Measurements from ENCODE around the gene SLC39A13.

The SLC39A13 gene

DNA sequence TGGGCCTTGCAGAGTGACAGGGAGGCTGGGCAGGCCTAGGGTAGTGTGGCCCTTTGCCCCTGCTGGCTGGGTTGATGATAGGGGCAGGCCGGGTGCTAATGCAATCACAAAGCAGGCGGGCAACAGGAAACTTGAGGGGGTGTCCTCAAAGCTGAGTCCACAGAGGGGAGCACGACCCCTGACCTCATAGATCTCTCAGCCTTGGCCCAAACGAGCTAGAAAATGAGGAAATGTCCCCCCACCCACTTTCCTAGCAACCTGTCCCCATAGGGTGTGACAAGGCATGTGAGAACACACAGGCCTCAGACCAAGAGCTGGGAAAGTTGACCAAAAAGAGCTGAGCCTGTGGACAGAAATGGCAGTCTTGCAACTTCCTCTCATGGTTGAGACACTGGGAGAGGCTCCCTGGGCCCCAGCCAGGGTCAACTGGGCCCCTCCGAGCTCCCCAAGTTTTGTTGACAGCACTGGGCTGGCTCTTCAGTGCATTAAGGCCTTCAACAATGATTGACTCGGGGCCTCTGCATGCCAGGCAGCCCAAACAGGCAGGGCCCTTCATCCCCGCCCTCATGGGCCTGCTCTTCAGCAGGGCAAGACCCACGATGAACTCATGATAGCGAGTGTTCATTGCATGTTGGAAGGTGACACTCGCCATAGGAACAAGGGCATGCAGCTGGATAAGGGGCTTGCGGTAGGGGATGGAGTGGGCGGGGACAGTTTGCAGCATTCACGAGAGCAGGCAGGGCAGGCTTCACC is 20.3 kb upstream of the SLC39A13 start:
- no peak for DNase-seq

DNA sequence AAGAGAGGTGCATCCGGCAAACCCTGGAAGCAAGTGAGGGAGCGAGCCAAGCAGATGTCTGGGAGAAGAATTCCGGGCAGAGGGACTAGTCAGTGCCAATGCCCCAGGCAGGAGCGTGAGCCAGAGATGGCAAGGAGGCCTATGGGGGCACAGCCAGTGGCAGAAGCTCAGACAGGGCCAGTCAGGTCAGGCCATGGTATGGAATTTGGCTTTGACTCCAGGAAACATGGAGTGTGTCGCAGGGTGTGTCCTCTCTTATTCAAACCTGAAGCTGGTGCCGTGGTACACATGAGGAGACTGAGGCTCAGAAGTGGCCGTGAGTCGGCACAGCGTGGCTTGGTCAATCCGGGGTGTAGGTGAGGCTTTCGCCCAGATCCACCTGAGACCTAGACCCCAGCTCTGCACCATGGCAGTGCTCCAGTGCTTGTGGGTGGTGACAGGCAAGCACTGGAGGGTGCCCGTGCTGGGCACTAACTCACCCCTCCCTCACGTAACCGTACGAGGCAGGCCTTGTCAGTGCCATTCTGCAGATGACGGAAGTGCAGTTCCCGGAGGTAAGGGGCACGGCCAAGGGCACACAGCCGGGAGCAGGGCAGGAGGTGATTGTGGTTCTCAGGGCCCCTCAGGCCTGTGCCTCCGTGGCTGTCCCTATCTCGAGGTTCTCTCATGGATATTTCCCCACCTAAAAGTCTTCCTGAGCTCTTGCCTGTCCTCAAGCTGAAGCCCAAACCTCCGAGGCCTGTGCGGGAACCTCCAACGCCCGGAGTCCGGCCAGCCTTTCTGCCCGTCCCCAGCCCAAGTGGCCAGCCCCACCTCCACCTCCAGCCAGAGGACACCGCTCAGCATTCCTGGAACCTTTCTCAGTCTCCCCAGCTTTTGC is 19.5 kb upstream of the SLC39A13 start:
- no peak for DNase-seq

DNA sequence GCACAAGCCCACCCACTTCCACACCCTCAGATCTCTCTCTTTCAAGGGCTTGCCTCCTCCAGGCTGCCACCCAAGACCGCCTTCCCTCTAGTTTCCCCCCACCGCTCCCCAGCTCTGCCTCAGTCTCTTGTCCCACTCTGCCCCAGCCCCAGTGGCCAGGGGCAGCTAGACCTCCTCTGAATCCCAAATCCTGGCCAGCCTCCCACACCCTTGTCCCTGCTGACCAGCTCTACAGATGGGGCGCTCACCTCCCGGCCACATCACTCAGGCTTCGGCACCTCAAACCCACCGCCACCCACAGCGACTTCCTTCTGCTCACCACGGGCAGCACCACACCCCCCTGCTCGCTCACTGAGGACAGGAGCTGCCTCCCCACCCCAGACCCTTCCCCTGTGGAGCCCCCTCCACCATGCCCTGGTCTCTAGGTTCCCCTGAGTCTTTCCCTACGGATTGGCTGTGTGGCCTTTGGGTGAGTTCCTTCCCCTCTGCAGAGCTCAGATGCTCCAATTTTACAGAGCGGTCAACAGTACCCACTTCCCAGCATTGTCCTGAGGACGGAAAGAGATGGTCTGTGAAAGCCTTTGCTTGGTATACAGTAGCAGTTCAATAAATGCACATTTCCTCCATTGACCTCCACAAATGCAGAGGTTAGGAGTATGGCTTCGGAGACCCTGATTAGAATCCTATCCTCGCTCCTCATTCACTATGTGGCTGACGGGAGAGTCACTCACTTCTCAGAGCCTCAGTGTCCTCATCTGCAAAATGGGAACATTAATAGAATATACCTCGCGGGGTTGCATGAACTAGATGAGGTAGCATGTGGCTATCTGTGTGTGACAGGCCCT is 18.6 kb upstream of the SLC39A13 start:
- DNase-seq, result no peak

DNA sequence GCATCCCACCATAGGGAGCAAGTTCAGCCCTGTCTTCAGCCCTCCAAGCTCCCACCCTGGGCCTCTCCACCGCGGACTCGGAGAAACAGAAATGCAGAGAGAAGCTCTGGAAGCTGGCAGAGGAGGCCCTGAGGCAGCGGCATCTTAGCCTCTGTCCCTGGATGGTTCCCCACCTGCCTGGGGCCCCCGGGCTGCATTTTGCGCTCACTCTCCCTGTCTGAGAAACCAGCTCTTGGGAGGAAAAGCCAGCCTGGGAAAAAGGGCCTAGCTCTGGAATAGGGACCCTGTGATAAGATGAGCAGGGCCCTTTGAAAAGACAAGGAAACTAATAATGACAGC is 18.0 kb upstream of the SLC39A13 start:
- DNase-seq, result no peak

DNA sequence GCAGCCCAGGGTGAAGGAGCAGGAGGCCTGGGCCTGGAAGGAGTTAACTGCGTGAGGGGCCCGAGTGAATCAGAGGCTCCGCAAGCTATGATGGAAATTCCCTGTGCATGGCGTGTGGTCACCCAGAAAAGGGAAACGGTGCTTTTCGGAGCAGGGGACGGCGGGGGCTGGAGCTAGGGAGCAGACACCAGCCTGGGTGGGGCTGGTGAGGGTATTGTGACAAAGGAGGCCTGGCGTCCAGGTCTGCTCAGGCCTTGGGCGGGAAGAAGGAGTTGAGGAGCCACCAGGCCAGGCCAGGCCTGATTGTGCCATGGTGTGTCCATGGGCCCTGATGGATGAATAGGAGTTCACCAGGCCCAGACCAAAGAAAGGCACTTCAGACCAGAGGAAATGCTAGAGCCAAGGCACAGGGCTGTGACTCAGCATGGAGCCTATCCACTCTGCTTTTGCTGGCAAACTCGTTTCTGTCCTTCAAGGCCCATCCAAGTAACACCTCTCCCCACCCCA is 17.3 kb upstream of the SLC39A13 start:
- no peak for DNase-seq

DNA sequence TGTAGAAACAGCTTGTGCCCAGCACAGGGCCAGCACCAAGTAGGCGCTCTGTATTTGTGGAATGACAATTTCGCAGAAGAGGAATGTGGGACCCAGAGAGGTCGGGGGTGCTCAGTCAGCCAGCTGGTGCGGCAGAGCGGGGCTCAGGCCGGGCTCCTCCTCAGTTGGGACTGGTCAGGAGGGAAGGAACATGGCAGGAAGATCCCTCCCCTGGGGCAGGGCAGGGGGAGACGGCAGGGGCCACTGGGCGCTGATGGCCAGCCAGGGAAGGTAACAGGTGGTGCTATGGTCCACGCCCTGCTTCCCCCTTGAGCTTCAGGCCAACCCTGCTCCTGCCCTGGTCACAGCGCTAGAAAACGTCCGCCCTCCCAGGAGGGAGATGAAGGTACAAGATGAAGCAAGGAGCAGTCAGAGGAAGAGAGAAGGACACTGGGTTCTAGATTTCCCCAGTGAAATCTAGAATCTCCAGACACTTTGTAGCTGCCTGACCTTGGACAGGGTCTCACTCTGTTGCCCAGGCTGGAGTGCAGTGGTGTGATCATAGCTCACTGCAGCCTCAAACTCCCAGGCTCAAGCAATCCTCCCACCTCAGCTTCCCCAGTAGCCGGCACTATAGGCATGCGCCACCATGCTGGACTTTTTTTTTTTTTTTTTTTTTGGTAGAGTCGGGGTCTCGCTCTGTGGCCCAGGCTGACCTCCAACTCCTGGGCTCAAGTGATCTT is 16.5 kb upstream of the SLC39A13 start:
- DNase-seq, result no peak

DNA sequence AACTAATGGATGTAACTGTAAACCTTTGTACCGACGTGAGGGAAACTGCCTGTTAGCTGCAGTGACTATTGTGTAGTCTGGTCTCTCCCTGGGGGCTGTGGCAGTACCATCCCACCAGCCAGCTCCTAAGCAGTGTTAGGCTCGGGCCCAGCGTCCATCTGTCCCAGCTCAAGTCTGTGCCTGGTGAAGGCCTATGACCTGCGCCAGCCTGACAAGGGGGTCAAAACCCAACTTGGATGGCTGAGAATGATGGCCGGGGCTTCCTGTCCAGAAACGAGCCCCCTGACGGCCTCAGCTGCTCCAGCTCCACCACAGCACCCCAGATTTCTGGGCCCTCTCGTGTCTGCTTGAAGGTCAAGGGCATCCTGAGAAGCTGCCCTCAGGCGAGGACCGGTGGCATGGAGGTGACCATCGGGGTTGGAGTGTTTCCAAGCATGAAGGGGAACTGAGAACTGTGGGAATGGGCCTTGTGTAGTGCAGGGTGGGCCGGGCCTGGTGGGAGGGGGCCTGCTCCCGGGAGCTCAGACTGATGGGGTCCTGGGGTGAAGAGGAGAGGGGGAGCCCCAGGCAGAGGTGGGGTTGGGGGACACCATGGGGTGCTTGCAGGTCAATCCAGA is 15.7 kb upstream of the SLC39A13 start:
- DNase-seq, result no peak

DNA sequence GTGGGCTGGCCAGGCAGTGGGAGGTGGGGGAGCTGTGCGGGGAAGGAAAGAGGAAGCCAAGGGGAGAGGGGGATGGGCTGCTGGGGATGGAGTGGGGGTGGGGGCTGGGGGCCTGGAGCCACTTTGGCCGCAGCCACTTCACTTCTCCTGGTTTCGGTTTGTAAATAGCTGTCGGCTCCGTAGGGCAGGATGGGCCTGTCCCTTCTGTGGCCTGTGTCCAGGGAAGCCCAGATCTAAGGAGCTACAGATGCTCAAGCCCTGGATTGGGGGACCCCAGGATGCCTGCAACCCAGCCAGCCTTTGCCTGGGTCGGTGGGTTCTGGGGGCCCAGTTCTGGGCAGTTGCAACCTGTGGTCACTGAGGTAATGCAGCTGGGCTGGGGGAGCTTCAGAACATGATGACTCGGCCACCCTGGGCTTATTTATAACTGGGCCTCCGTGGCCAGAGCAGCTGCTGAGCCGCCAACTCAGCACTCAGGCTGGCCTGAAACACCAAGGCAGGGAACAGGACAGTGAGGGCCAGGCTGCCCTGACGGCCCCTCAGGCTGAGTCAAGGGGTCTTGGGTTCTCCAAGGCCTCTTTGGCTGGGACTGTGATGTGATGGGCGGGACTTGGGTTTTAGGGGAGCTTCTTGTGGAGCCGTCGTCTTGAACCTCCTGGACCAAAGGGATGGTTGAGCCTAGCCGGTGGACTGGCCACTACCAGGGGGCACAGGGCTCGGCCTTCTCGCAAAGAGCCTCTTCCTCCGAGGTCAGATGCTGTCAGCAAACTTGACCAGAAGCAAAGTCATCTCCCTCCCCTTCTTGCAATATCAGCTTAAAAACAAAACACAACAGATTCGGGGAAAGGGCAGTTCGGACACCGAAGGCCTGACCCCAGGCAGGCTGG is 15.0 kb upstream of the SLC39A13 start:
- DNase-seq, result peak; percentile 20

DNA sequence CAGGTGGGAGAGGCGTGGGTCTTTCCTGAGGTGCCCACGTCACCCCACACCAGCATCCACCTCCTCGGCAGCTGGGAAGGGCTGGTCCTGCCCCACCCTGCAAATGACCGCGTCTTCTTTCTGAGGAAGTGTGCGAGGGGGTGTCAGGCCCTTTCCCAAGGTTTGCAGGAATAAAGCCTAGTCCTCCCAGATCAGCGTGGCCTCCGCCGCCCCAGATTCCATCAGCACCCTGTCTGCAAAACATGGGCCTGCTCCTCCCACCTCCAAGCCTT is 14.4 kb upstream of the SLC39A13 start:
- no peak for DNase-seq

DNA sequence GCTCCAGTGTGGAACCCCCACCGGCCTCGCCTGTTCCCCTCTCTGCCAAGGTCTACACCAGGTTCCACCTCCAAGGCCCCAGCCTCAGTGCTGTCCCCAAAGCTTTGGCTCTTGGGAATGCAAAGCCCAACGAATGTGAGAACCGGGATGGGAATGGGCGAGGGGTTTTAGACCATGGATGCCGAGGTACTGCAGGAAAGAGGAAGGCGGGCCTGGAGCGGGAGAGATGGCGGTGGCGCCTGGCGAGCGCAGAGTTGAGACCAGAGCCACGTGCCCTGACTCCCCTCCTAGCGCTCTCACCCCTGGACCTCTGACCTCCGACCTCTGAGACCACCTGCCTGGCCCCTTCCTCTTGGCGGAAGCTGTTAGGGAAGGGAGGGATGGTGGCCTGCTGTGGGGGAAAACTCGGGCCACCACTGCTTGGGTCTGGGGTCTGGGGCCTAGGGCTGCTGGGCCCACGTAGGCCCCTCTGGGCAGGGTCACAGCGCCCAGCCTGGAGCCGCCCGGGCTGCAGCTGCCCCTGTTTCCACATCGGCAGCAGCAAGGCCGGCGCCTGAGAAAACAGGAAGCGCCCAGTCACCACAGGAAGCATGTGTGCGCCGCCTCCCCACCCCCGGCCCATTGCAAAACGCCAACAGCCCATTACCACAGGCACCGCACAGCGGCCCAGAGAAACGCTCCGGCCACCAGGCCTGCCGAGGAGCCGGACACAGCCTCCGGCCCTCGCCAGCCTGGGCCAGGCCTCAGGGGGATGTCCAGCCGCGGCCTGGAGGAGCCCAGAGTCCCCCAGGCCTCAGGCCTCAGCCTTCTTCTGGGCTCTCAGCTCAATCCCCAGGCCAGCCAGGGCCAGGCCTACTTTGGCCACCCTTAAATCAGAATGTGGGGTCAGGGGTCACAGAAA is 13.8 kb upstream of the SLC39A13 start:
- no peak for DNase-seq

DNA sequence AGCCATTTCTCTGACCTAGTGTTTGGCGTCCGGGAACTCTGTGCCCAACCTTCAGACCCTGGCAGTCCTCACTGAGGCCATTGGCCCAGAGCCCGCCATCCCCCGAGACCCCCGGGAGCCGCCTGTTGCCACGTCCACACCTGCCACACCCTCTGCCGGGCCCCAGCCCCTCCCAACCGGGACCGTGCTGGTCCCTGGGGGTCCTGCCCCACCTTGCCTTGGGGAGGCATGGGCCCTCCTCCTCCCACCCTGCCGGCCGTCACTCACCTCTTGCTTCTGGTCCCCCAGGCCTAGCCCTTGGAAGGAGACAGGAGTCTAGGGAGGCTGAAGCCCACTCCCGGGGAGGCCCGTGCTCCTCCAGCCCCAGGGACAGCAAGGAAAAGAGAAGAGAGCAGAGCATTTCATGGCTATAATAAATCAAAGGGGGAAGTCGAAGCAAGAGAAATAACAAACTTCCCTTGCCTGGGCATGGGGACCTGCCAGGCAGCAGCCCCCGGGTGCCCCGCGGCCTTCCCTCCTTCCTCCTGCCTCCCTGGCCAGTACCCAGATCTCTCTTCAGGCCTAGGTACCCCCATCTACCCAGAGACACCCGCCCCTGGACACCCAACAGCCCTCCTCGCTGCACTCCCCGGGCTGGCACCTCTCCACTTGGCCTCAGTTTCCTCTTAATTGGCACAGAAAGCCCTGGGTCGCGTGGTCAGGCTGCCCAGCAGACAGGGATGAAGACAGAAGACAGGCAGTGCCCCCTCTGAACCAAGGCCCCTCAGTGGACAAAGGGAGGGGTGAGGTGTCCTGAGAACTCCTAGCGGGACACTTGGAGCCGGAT is 13.0 kb upstream of the SLC39A13 start:
- no peak for DNase-seq

DNA sequence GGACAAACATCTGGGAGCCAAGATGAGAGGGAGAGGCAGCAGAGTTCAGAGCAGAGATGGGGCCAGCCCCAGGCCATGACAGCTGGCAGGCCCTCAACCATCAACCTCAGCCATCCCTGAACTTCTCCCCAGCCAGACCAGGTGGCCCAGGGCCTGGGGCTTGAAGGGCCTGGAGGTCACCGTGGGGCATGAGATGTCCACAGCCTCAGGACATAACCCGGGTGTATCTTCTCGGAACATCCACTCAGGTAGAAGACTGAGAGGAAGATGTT is 12.4 kb upstream of the SLC39A13 start:
- DNase-seq, result no peak

DNA sequence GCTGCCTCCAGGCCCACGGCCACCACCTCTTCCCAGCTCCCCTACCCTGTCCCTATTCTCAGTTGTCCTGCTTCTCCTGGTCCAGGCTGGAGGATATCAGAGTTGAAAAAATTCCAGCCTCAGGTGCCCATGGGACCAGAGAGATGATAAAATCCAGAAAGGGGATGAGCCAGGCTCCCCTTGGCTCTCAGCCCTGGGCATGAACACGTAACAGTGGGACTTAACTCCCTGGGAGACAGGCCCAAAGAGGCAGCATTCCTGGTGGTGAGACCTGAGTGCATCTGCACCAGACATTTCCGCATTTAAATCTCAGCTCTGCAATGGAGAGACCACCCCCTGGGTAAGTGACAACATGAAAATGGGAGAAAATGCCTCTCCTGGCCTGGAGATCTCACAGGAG is 10.4 kb upstream of the SLC39A13 start:
- DNase-seq, result no peak

DNA sequence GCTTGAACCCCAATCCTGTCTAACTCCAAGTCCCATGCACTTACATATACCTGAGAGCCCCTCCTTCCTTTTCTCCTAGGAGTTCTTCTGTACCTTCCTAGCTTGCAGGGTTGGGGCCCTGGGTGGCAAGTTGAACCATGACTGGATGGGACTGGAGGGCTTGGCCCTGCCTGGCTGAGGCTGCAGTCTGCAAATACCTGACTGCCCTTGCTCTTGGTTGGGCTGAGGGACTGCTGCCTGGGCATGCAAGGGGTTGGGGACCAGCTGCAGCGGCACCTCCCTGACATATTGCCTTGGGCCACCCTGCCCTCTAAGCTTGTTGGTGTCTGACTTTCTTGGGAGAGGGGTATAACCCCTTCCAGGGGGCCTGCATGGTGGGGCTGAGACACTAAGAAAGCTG is 9.8 kb upstream of the SLC39A13 start:
- no peak for DNase-seq

DNA sequence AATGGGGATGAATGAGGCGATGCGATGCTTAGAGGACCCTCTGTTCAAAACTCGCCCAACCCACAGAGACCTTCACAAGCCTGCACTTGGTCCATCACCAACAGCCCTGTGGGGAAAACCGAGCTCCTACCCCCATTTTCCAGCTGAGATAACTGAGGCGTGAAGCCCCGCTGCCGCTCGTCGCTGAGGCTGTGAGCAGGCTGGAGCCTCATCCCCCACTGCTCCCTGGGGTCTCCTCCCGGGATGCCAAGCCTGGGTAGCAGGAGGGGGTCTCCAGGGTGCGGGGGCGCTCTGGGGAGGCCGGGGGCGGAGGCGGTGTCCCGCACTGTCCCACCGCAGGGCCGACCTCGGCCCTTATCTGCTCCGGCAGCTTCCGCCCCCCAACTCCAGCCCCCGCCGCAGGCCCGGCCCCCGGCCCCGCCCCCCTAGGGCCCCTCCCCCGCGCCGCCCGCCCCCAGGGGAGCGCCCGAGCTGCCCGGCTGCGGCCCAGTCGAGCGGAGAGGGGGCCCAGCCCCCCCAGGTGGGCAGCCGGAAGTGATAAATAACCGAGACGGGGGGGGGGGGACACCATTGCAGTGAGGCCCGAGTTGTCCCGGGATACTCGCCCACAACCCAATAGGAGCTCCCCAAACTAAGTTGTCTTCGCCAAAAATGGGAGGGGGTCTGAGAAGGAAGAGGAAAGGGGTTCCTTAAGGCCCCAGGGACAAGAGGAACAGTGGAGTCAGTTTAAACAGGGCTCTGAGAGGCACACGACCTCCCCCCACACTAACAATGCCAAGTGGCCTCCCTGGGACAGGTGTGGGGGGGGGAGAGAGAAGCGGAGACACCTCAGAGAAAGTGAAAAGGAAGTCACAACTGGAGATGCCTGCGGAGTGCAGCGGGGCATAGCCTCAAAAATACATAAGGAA is 8.3 kb upstream of the SLC39A13 start:
- peak; percentile 24 for DNase-seq

DNA sequence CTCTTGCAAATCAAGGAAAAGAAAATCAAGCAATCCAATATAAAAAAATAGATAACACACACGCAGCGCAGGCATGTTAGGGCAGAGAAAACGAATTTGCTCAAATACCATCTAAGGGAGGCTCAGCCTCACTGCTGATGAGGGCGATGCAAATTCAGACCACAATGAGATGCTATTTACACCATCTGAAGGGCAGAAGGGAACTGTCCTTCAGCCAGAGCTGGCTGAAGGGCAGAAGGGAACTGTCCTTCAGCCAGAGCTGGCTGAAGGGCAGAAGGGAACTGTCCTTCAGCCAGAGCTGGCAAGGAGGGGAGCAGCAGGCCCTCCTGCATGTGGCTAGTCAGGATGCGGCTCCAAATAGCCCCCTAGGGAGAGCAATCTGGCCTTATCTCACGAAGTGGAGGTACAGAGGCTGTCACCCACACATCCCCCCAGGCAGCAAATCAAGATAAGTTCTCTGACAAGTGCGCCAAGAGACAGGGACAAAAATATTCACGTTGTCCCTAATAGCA is 7.6 kb upstream of the SLC39A13 start:
- DNase-seq, result peak; percentile 25

DNA sequence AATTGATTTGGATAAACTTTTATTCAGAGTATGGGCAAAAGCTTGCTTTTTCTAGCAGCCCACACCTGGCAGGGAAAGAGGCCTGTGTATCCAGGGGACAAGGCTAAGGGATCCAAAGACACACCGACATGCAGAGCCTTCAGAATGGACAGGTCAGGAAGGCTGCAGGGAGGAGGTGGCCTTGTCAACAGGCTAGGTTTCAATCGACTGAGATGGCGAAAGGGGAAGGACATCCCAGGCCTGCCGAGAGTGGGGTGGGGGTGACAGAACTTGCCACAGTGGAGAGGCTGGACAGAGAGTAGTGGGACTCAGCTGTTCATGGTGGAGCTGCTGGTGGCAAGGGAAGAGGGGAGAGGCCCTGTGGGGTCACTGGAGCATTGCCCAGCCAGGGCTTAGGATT is 5.3 kb upstream of the SLC39A13 start:
- DNase-seq, result no peak

DNA sequence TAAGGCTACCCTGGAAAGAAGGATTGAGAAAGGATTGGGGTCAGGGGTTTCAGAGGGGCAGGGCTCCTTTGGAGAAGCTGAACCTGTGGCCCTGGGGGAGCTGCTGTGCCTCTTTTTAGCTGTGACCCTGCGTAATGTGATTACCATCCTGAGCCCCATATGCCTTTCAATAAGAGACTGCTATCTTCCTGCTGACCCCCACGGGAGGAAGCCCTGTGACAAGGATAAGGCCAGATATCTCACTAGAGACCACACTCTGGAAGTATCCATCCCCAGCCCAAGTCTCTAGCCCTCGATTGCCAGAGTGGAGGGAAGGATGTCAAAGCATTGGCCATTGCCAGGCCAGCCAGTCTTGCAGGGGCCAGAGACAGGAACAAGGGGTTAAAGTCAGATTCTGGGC is 4.8 kb upstream of the SLC39A13 start:
- DNase-seq, result no peak
